MV-4-11 (cell line): Measurements from ENCODE around the gene LRRC71.

Experiments
- DNase-seq: peaks from one replicate; lab custom pipeline; 2025; lab: John Stamatoyannopoulos, UW

Gene LRRC71

GRCh38 chr1:156947127-156947526 lies 26.7 kb downstream of the LRRC71 start:
- no peak for DNase-seq

- DNase-seq: no peak
Measured at GRCh38 chr1:156947818-156948525, 27.5 kb downstream of the LRRC71 start.

GRCh38 chr1:156948708-156949107 lies 28.3 kb downstream of the LRRC71 start:
- DNase-seq: no peak

- no peak for DNase-seq
Measured at GRCh38 chr1:156949127-156949526, 28.7 kb downstream of the LRRC71 start.

- no peak for DNase-seq
Measured at GRCh38 chr1:156951371-156951770, 30.9 kb downstream of the LRRC71 start.

- no peak for DNase-seq
Measured at GRCh38 chr1:156953571-156953970, 33.1 kb downstream of the LRRC71 start.

- no peak for DNase-seq
Measured at GRCh38 chr1:156956333-156956732, 35.9 kb downstream of the LRRC71 start.

- no peak for DNase-seq
Measured at GRCh38 chr1:156957634-156958033, 37.2 kb downstream of the LRRC71 start.

GRCh38 chr1:156958247-156958714 lies 37.8 kb downstream of the LRRC71 start:
- DNase-seq: no peak

- peak; percentile 26 for DNase-seq
Measured at GRCh38 chr1:156959414-156959813, 39.0 kb downstream of the LRRC71 start.

GRCh38 chr1:156959925-156960324 lies 39.5 kb downstream of the LRRC71 start:
- DNase-seq: no peak

- DNase-seq: peak; percentile 44
Measured at GRCh38 chr1:156961709-156962108, 41.3 kb downstream of the LRRC71 start.

- DNase-seq: peak; percentile 71
Measured at GRCh38 chr1:156963621-156964020, 43.2 kb downstream of the LRRC71 start.

- no peak for DNase-seq
Measured at GRCh38 chr1:156964441-156964840, 44.0 kb downstream of the LRRC71 start.

GRCh38 chr1:156969496-156969895 lies 49.1 kb downstream of the LRRC71 start:
- no peak for DNase-seq

- DNase-seq: peak; percentile 13
Measured at GRCh38 chr1:156970017-156970416, 49.6 kb downstream of the LRRC71 start.

- no peak for DNase-seq
Measured at GRCh38 chr1:156973417-156973816, 53.0 kb downstream of the LRRC71 start.

GRCh38 chr1:156975084-156975483 lies 54.7 kb downstream of the LRRC71 start:
- DNase-seq: no peak

- DNase-seq: no peak
Measured at GRCh38 chr1:156980551-156980950, 60.1 kb downstream of the LRRC71 start.
